Activated CD4-positive, alpha-beta memory T cell treated with anti-CD3 and anti-CD28 coated beads, Interleukin-2, amount 10 ng/mL, durations not matched to agents 7 days and 5 days (primary cell): ENCODE measurements around the gene KCNQ1OT1. TPM values are rescaled to one million over a fixed set of nuclear protein-coding genes. Genes with fewer than 3 reads are reported as not detected.

Experiments used
- CTCF ChIA-PET: fragments of 350-600 bp; sonication (Branson Sonifier 250); formaldehyde crosslinking; loops from one replicate; lab custom pipeline; 2021; ENCODE audit warnings: antibody characterized with exemption, inconsistent platforms; lab: Charles Lee
- POLR2A ChIA-PET: fragments of 350-600 bp; sonication (Branson Sonifier 250); formaldehyde crosslinking; loops from one replicate; lab custom pipeline; 2021; ENCODE audit warnings: antibody characterized with exemption; lab: Charles Lee
- DNase-seq: peaks from one replicate; pipeline ENCODE4 v3.0.0-alpha.2; 2020
- H3K27ac Mint-ChIP-seq: one replicate; pipeline ENCODE4 v1.8.0; 2021; ENCODE audit warnings: mild to moderate bottlenecking, mixed read lengths
- H3K27me3 Mint-ChIP-seq: one replicate; pipeline ENCODE4 v1.8.0; 2021; ENCODE audit warnings: mixed read lengths
- H3K36me3 Mint-ChIP-seq: one replicate; pipeline ENCODE4 v1.8.0; 2021; ENCODE audit warnings: low read depth, mixed read lengths
- H3K4me1 Mint-ChIP-seq: one replicate; pipeline ENCODE4 v1.8.0; 2021; ENCODE audit warnings: mixed read lengths
- H3K4me3 Mint-ChIP-seq: one replicate; pipeline ENCODE4 v1.8.0; 2021; ENCODE audit warnings: mild to moderate bottlenecking, mixed read lengths
- H3K9me3 Mint-ChIP-seq: one replicate; pipeline ENCODE4 v1.8.0; 2021; ENCODE audit warnings: mixed read lengths
- total RNA-seq, 2 experiments: library from RNA; stranded (reverse); gene quantifications; one replicate each; pipeline ENCODE4 v1.2.3, GENCODE V29; 2021

KCNQ1OT1 gene
- total RNA-seq, 2 experiments from 2014 or later: 0.25 to 0.28 TPM

DNA sequence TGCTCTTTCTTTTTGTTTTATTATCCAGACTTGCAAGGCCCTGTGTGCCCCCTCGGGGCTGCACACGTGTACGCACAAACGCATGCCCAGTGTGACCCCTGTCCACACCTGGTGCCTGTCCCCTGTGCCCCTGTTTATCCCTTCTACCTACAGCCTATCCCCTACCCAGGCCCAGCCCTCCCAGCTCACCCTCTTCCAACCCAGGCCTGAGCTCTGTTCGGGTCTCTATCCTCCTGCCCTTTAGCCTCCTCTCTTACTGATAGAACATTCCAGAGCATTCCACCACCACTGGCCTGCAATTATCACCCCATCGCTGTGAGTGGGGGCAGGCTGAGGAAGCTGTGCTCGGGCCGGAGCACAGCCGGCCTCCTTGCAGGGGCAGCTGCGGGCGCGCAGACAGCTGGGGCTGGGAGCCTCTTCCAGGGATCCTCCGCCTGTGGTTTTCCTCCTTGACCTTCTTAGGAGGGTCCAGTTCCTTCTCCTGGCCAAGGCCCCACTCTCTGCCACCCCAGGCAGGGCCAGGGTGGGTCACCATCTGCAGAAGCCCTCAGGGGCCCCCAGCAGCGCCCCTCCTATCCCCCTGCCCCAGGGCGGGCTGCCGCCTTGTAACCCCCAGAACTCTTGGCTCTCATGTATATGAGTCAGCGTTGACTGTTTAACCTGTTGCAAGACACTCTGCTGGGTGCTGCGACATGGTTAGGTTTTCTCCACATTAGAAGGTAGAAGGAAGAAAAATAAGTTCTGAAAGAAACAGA lies 41.8 kb upstream of the KCNQ1OT1 start:
- H3K4me3 Mint-ChIP-seq: no peak overlapping the region
- CTCF ChIA-PET: interaction anchor here (0.7 kb wide), 1 partner anchor 1882 kb away, joined by 3 read pairs; no protein-coding TSS in a partner anchor
- H3K27ac Mint-ChIP-seq: no peak overlapping the region
- POLR2A ChIA-PET: no interaction called here
- H3K9me3 Mint-ChIP-seq: no peaks in the 10 kb centered on the region
- H3K27me3 Mint-ChIP-seq: no peaks in the 10 kb centered on the region
- H3K36me3 Mint-ChIP-seq: no peaks in the 10 kb centered on the region
- DNase-seq: no peak
- H3K4me1 Mint-ChIP-seq: no peaks in the 10 kb centered on the region

- H3K27me3 Mint-ChIP-seq: no peaks in the 10 kb centered on the region
- no peak overlapping the region for H3K27ac Mint-ChIP-seq
- CTCF ChIA-PET: interaction anchor here (0.7 kb wide), 1 partner anchor 1881 kb away, joined by 3 read pairs; no protein-coding TSS in a partner anchor
- POLR2A ChIA-PET: no interaction called here
- H3K9me3 Mint-ChIP-seq: no peaks in the 10 kb centered on the region
- no peak overlapping the region for H3K4me3 Mint-ChIP-seq
- no peaks in the 10 kb centered on the region for H3K4me1 Mint-ChIP-seq
- H3K36me3 Mint-ChIP-seq: no peaks in the 10 kb centered on the region
- no peak for DNase-seq
Measured at GRCh38 chr11:2741006-2741376, 41.2 kb upstream of the KCNQ1OT1 start.

DNA sequence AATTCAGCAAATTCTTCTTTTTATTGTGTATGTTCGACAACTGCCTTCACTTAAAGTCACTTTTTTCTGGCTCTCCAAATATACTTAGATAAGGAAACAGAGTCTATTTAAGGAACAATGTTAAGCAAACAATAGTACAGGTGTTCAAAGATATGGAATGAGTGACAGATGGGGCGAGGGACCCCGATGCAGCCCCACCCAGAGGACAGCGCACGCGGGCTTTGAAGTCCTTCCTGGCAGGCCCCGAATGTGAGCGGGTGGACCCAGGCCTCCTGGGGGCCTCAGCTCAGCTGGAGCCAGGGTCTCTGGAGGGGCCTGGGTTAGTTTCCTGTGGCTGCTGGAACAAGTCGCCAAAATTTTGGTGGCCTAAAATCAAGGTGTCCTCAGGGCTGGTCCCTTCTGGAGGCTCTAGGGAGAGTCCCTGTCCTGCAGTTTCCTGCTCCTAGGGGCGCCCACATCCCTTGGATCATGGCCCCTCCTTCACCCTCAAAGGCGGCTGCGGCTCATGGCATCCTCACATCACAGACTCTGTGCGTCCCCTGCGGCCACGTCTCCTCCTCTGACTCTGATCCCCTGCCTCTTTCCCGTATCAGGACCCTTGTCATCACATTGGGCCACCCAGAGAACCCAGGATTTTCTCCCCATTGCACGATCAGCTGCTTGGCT lies 40.6 kb upstream of the KCNQ1OT1 start:
- POLR2A ChIA-PET: no interaction called here
- CTCF ChIA-PET: no interaction called here
- Mint-ChIP-seq H3K4me1 (no peaks in the 10 kb centered on the region), H3K27ac (no peak overlapping the region), H3K36me3 (no peaks in the 10 kb centered on the region), H3K4me3 (no peak overlapping the region), H3K27me3 (no peaks in the 10 kb centered on the region), H3K9me3 (no peaks in the 10 kb centered on the region)
- no peak for DNase-seq

DNA sequence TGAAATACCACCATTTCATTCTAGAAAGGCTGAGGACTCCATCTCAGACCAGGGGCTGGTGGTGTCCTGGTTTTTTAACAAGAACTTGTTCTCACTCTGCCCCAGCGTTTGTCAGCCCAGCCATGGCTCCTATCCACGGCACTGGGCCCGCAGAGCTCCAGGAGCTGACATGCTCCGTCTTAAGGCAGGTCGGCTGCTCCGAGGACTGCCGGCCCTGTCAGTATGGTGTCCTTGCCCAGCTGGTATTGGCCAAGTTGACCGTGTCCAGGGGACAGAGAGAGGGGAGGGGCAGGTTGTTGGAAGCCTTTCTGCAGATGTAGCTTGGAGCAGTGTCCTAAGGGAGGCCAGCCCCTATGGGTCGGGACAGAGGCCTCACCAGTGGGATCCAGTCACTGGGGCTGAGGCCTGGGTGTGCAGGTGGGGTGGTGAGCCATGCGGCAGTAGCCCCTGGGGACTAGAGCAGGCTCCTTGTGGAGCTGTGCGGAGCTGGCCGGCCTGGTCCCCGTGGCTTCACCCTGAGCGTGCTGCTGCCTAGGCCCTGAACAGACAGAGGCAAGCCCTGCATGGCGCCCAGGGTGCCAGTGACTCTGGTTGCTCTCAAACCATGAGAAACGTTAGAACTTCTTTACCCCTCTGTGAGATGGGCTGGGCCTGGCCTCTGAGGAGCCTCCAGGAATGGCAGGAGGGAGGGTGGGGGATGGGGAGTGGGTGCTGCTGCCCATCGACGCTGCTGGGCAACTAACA lies 39.9 kb upstream of the KCNQ1OT1 start:
- Mint-ChIP-seq H3K27ac (no peak overlapping the region), H3K9me3 (no peaks in the 10 kb centered on the region), H3K4me3 (no peak overlapping the region), H3K4me1 (no peaks in the 10 kb centered on the region), H3K36me3 (no peaks in the 10 kb centered on the region), H3K27me3 (no peaks in the 10 kb centered on the region)
- ChIA-PET POLR2A (no interaction called here), CTCF (no interaction called here)
- DNase-seq: no peak

DNA sequence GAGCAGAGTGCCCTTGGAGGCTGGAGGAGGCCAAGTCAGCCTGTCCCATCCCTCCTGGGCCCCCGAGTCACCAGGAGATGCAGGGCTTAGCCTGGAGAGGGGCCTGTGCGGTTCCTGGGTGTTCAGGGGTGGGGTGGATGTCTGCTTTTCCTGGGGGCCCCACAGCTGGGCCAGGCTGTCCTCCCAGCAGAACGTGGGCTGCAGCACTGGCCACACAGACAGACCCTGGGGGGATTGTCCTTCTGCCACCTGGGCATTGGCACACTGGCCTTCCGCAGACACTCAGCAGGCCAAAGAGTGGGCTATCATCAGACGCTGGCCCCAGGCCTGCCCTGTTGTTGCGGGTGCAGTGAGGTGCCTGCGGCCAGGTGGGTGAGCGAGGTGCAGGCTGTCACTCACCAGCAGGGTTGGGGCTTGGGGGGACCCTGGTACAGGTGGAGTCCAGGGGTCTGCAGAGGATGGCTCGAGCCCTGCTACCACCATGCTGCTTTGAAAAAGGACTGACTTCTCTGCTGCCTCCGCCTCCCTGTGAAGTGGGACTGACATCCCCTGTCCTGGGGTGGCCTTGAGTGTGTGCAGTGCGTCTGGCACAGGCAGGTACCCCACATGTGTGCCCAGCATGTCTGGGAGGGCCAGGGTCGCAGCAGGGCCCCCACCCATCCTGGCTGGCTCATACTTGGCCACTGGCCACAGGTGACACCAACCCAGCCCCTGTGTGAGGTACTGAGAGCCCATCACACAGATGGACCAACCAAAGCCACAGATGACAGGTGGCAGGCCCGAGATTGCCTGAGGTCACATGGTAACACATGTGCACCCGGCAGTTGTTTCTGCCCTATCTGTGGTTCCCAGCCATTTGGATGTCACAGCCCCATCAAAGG lies 39.0 kb upstream of the KCNQ1OT1 start:
- ChIA-PET CTCF (no interaction called here), POLR2A (no interaction called here)
- Mint-ChIP-seq H3K27me3 (no peaks in the 10 kb centered on the region), H3K36me3 (no peaks in the 10 kb centered on the region), H3K9me3 (no peaks in the 10 kb centered on the region), H3K27ac (no peak overlapping the region), H3K4me3 (no peak overlapping the region), H3K4me1 (no peaks in the 10 kb centered on the region)
- no peak for DNase-seq

DNA sequence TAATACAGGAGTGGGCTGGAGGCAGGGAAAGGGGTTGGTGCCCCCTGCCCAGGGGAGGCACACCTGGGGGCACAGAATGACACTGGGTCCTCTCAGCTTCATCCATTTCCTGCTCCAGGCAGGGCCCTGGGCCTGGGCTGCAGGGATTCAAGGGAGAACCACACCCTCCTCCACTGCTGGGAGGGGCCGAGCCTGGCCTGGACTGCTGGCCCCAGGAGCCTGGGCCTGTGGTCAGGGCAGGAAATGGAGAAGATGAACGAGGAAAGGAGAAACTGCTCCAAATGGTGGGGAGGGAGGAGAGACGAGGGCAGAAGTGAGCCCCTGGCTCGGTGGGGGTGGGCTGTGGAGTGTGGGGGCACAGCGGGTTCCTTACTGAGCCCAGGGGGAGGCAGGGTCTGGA lies 38.1 kb upstream of the KCNQ1OT1 start:
- ChIA-PET CTCF (no interaction called here), POLR2A (no interaction called here)
- no peak for DNase-seq
- Mint-ChIP-seq H3K4me3 (no peak overlapping the region), H3K4me1 (no peaks in the 10 kb centered on the region), H3K36me3 (no peaks in the 10 kb centered on the region), H3K9me3 (no peaks in the 10 kb centered on the region), H3K27me3 (no peaks in the 10 kb centered on the region), H3K27ac (no peak overlapping the region)

DNA sequence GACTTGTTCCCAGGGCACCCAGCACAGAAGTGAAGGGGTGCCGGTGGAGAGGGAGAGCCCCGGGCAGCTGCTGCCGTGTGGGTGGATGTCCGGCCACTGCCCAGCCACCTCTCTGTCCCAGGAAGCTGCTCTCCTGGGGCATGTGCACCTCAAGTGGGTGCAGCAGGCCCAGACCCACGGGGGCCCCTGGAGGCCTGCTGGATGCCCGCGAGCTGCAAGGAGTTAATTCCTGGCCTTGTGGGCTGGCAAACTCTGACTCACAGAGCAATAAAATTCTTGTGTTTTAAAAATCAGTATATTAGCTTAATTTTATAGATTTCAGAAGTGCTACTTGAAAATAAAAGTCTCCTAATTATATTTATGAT lies 37.4 kb upstream of the KCNQ1OT1 start:
- Mint-ChIP-seq H3K9me3 (no peaks in the 10 kb centered on the region), H3K27ac (no peak overlapping the region), H3K27me3 (no peaks in the 10 kb centered on the region), H3K36me3 (no peaks in the 10 kb centered on the region), H3K4me1 (no peaks in the 10 kb centered on the region), H3K4me3 (no peak overlapping the region)
- no peak for DNase-seq
- ChIA-PET CTCF (no interaction called here), POLR2A (no interaction called here)

GRCh38 chr11:2736577-2737225 lies 36.9 kb upstream of the KCNQ1OT1 start:
- no peak overlapping the region for H3K4me3 Mint-ChIP-seq
- no peaks in the 10 kb centered on the region for H3K27me3 Mint-ChIP-seq
- no peaks in the 10 kb centered on the region for H3K4me1 Mint-ChIP-seq
- no peaks in the 10 kb centered on the region for H3K9me3 Mint-ChIP-seq
- CTCF ChIA-PET: no interaction called here
- POLR2A ChIA-PET: no interaction called here
- no peak for DNase-seq
- no peaks in the 10 kb centered on the region for H3K36me3 Mint-ChIP-seq
- H3K27ac Mint-ChIP-seq: no peak overlapping the region

GRCh38 chr11:2735053-2735589 lies 35.3 kb upstream of the KCNQ1OT1 start:
- Mint-ChIP-seq H3K27ac (no peak overlapping the region), H3K27me3 (no peaks in the 10 kb centered on the region), H3K4me1 (no peaks in the 10 kb centered on the region), H3K9me3 (no peaks in the 10 kb centered on the region), H3K36me3 (no peaks in the 10 kb centered on the region), H3K4me3 (no peak overlapping the region)
- DNase-seq: no peak
- CTCF ChIA-PET: no interaction called here
- POLR2A ChIA-PET: no interaction called here

DNA sequence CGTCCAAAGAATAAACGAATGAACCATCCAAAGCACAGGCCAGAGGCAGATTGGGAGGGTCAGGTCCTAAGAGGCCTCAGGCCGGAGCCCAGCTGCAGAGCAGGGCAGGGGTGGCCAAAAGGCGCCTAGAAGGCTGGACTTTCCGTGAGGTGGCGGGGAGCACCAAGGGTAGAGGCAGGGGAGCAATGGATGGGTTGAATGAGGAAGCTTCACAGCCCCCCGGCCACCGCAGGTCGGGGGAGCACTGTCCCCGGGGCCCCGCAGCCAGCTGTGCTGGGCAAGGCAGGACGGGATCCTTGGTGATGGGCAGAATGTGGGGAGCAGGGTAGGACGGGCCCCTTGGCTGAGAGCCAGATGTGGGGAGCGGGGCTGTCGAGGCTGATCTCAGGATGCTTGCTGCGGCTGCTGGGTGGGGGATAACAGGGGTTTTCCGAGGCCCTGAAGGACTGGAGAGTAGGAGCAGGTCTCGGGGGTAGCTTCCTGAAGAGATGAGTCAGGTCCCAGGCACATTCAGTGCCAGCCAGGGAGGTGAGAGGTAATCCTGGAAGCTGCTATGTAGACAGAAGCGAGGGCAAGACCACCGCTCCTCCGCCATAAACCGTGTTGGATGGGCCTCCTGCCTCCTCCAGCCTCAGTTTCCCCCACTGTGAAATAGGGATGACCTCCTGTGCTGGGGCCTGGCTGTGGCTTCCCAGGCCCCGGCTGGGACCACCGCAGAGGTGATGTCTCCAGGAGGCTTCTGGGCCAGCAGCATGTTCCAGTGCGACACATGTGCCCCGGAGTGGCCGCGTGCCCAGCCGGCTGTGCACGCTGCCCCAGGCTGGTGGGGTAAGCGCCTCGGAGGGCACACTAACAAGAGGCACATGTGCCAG lies 34.6 kb upstream of the KCNQ1OT1 start:
- DNase-seq: no peak
- Mint-ChIP-seq H3K27me3 (no peaks in the 10 kb centered on the region), H3K4me3 (no peak overlapping the region), H3K9me3 (no peaks in the 10 kb centered on the region), H3K4me1 (no peaks in the 10 kb centered on the region), H3K36me3 (no peaks in the 10 kb centered on the region), H3K27ac (no peak overlapping the region)
- POLR2A ChIA-PET: no interaction called here
- CTCF ChIA-PET: no interaction called here

- ChIA-PET CTCF (no interaction called here), POLR2A (no interaction called here)
- Mint-ChIP-seq H3K27me3 (no peaks in the 10 kb centered on the region), H3K4me3 (no peak overlapping the region), H3K9me3 (no peaks in the 10 kb centered on the region), H3K36me3 (no peaks in the 10 kb centered on the region), H3K4me1 (no peaks in the 10 kb centered on the region), H3K27ac (no peak overlapping the region)
- no peak for DNase-seq
Measured at GRCh38 chr11:2732940-2733628, 33.3 kb upstream of the KCNQ1OT1 start.
